ENCODE results near the gene BOC.

GRCh38 chr3:113234688-113235260 lies 23.4 kb downstream of the BOC start:
- TF ChIP-seq CTCF (IDR thresholded peaks at IDR 0.05) (no peak), EP300 (IDR thresholded peaks at IDR 0.05) (no peak)
